ENCODE measurements around the gene GTPBP6. TPM values are rescaled to one million over a fixed set of nuclear protein-coding genes. Genes with fewer than 3 reads are reported as not detected.

Gene GTPBP6
- total RNA-seq, 3 donors from 2014 or later (not counting 1 experiment from before 2014, with no cell fraction given): 46.9 to 62.8 (median 49.8) TPM

DNA sequence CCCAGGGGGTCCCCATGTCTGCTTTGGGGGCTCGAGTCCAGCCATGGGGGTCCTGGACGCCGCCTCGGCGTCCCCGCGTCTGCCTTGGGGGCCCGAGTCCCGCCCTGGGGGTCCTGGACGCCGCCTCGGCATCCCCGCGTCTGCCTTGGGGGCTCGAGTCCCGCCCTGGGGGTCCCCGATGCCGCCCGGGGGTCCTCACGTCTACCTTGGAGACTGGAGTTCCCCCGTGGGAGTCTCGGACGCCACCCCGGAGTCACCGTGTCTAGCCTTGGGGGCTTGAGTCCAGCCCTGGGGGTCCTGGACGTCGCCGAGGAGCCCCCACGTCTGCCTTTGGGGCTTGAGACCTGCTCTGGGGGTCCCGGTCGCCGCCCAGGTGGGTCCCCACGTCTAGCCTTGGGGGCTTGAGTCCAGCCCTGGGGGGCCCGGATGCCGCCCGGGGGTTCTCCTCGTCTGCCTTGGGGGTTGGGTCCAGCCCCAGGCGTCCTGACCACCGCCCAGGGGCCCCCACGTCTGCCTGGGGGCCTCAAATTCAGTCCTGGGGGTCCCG lies 1.1 kb upstream of the GTPBP6 start:
- Histone ChIP-seq H3K36me3 (ENCODE audit: control insufficient read depth, insufficient read depth, low read length) (peaks cover 10% of the 10 kb centered on the region), H3K9me3 (ENCODE audit: control insufficient read depth, insufficient read depth, low read length) (no peaks in the 10 kb centered on the region), H3K27me3 (ENCODE audit: control insufficient read depth, insufficient read depth, low read length) (no peaks in the 10 kb centered on the region), H3K4me3 (ENCODE audit: low read length) (peak overlapping the region; percentile 99), H3K4me1 (ENCODE audit: control insufficient read depth, insufficient read depth, low read length) (peaks cover 56% of the 10 kb centered on the region), H3K27ac (ENCODE audit: low read length) (peak overlapping the region; percentile 88)
- WGBS (ENCODE audit: insufficient coverage): under 1% methylated on average over 41 of the region's 41 CpGs
- TF ChIP-seq CTCF (IDR thresholded peaks at IDR 0.05): no peak
- no peaks in the 10 kb centered on the region for H3K36me3 Mint-ChIP-seq
- intact Hi-C loops (cut with micrococcal nuclease): loop anchor here (2.0 kb wide), 1 partner anchor 37 kb away; no protein-coding TSS in a partner anchor
- peak overlapping the region; percentile 96 for H3K27ac Mint-ChIP-seq
- DNase-seq (peak in 1 of 2 donors; percentile 31), ATAC-seq (no peak)
- H3K4me1 Mint-ChIP-seq: peaks cover 18 to 34% of the 10 kb centered on the region in 2 donors
- H3K9me3 Mint-ChIP-seq: no peaks in the 10 kb centered on the region
- H3K27me3 Mint-ChIP-seq (ENCODE audit: low read depth in 2 of 2): no peaks in the 10 kb centered on the region
- H3K4me3 Mint-ChIP-seq: peak overlapping the region; percentile 90

DNA sequence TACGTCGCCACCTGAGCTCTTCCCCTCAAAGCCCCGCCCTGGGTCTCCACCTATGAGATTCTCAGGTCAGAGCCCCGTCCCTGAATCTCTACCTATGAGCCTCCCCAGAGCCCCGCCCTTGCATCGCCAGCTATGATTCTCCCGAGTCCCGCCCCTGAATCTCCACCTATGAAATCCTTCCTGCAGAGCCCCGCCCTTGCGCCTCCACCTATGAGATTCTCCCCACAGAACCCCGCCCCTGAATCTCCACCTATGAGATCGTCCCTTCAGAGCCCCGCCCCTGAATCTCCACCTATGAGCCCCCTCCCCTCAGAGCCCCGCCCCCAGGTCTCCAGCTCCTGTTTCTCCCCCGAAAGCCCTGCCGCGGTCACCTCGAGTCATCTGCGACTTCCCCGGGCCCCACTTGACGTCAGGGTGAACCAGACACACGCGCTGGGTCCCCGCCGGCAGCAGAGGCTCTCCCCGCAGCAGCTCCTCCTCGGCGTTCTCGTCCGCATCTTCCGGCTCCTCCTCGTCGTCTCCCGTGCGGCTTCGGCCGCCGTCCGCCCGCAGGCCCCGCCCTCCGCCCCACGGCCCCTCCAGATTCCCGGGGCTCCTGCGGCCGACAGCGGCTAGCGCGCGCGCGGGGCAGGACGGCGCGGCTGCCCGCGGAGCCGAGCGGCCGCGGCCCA lies 393 bp downstream of the GTPBP6 start:
- Mint-ChIP-seq H3K36me3 (no peaks in the 10 kb centered on the region), H3K27ac (peak overlapping the region; percentile 96), H3K4me3 (peak overlapping the region; percentile 94), H3K4me1 (peaks cover 14 to 36% of the 10 kb centered on the region in 2 donors), H3K27me3 (ENCODE audit: low read depth in 2 of 2) (no peaks in the 10 kb centered on the region), H3K9me3 (no peaks in the 10 kb centered on the region)
- Histone ChIP-seq H3K4me1 (ENCODE audit: control insufficient read depth, insufficient read depth, low read length) (peaks cover 42% of the 10 kb centered on the region), H3K27ac (ENCODE audit: low read length) (peak overlapping the region; percentile 92), H3K4me3 (ENCODE audit: low read length) (peak overlapping the region; percentile 54), H3K9me3 (ENCODE audit: control insufficient read depth, insufficient read depth, low read length) (no peaks in the 10 kb centered on the region), H3K27me3 (ENCODE audit: control insufficient read depth, insufficient read depth, low read length) (no peaks in the 10 kb centered on the region), H3K36me3 (ENCODE audit: control insufficient read depth, insufficient read depth, low read length) (peaks cover 19% of the 10 kb centered on the region)
- intact Hi-C loops (cut with micrococcal nuclease): loop anchor here (1.0 to 2.0 kb wide), 2 partner anchors 35 to 69 kb away; no protein-coding TSS in a partner anchor
- ATAC-seq (peak; percentile 66 to 83 (median 68)), DNase-seq (peak; percentile 92 to 99)
- under 1% methylated on average over 61 of the region's 61 CpGs for WGBS (ENCODE audit: insufficient coverage)
- TF ChIP-seq CTCF (IDR thresholded peaks at IDR 0.05): no peak

DNA sequence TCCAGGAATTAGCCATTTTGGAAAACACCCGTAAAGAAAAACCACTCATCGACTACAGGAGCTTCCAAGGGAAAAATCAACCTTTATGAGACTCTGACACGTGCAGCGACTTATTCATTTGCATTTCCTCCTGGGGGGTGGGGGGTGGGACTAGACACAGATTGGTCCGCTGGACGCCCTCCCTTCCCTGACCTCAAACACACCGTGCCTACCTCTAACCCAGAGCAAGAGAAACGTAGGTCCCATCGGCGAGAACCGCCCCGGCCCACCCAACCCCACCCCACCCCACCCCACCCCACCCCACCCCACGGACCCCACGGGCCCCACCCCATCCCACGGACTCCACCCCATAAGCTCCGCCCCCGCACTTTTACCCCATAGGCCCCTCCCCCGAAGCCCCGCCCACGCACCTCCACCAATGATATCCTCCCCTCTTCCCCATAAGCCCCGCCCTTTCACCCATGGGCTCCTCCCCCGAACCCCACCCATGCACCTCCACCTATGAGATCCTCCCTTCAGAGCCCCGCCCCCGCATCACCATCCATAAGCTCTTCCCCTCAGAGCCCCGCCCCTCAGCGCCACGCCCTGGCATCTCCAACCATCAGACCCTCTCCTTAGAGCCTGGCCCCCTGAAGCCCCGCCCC lies 1.1 kb downstream of the GTPBP6 start:
- Histone ChIP-seq H3K9me3 (ENCODE audit: control insufficient read depth, insufficient read depth, low read length) (no peaks in the 10 kb centered on the region), H3K4me1 (ENCODE audit: control insufficient read depth, insufficient read depth, low read length) (peaks cover 35% of the 10 kb centered on the region), H3K36me3 (ENCODE audit: control insufficient read depth, insufficient read depth, low read length) (peaks cover 26% of the 10 kb centered on the region), H3K4me3 (ENCODE audit: low read length) (peak overlapping the region; percentile 54), H3K27ac (ENCODE audit: low read length) (peak overlapping the region; percentile 92), H3K27me3 (ENCODE audit: control insufficient read depth, insufficient read depth, low read length) (no peaks in the 10 kb centered on the region)
- no peak for TF ChIP-seq CTCF (IDR thresholded peaks at IDR 0.05)
- Mint-ChIP-seq H3K36me3 (no peaks in the 10 kb centered on the region), H3K4me3 (peak overlapping the region; percentile 94), H3K4me1 (peaks cover 7 to 29% of the 10 kb centered on the region in 2 donors), H3K27ac (peak overlapping the region; percentile 96), H3K9me3 (no peaks in the 10 kb centered on the region), H3K27me3 (ENCODE audit: low read depth in 2 of 2) (no peaks in the 10 kb centered on the region)
- 30% methylated on average over 16 of the region's 28 CpGs for WGBS (ENCODE audit: insufficient coverage)
- intact Hi-C loops (cut with micrococcal nuclease): loop anchor here (1.0 to 2.0 kb wide), 2 partner anchors 35 to 70 kb away; no protein-coding TSS in a partner anchor
- DNase-seq (no peak), ATAC-seq (no peak)
